Esophagus muscularis mucosa (tissue), 4 donors: ENCODE data around the gene LGR4. TPM values are rescaled to one million over a fixed set of nuclear protein-coding genes. Genes with fewer than 3 reads are reported as not detected.

Experiments
- DNase-seq: peaks from one replicate; pipeline ENCODE4 v3.0.0-alpha.2; 2017; ENCODE audit errors: extremely low spot score
- H3K27ac ChIP-seq, 4 donors: fragments of 200-600 bp; sonication (generic); replicated peaks in 1 of 4; 1 replicate in 3 of 4; 2 replicates in 1 of 4; pipeline ENCODE4 v1.5.1; 2016 to 2019; ENCODE audit warnings: mild to moderate bottlenecking in 1 of 4
- H3K27me3 ChIP-seq, 4 donors: fragments of 200-600 bp; sonication (generic); one replicate each; pipeline versions ENCODE4 v1.5.1 to v1.6.0; 2016 to 2019
- H3K36me3 ChIP-seq, 4 donors: fragments of 200-600 bp; sonication (generic); one replicate each; pipeline ENCODE4 v1.5.1; 2016 to 2019
- H3K4me1 ChIP-seq, 4 donors: fragments of 200-600 bp; sonication (generic); one replicate each; pipeline ENCODE4 v1.5.1; 2016 to 2019
- H3K4me3 ChIP-seq, 4 donors: fragments of 200-600 bp; sonication (generic); 1 replicate in 2 of 4; 2 replicates in 2 of 4; pipeline ENCODE4 v1.5.1; 2016 to 2019; ENCODE audit warnings: mild to moderate bottlenecking in 4 of 4, moderate library complexity in 1 of 4
- H3K9me3 ChIP-seq, 4 donors: fragments of 200-600 bp; sonication (generic); 1 replicate in 3 of 4; 2 replicates in 1 of 4; pipeline ENCODE4 v1.5.1; 2016 to 2019
- CTCF ChIP-seq, 3 experiments: fragments of 200-600 bp in 2 of 3; fragments of 450-650 bp in 1 of 3; sonication (generic) in 2 of 3; IDR thresholded peaks; one replicate each; pipeline ENCODE4 v1.5.1; 2017 to 2019; ENCODE audit warnings: antibody characterized with exemption in 3 of 3, mild to moderate bottlenecking in 2 of 3, moderate library complexity in 1 of 3
- EP300 ChIP-seq: sonication (generic); formaldehyde crosslinking; IDR thresholded peaks from one replicate; pipeline ENCODE4 v1.6.1; 2017; ENCODE audit warnings: antibody characterized with exemption
- POLR2A ChIP-seq: fragments of 450-650 bp; IDR thresholded peaks from one replicate; pipeline ENCODE4 v1.6.1; 2017; ENCODE audit warnings: antibody characterized with exemption, moderate library complexity, mild to moderate bottlenecking, low read depth
- POLR2AphosphoS5 ChIP-seq, 2 donors: sonication (generic); formaldehyde crosslinking; IDR thresholded peaks; one replicate each; pipeline ENCODE4 v1.6.1; 2017; ENCODE audit warnings: antibody characterized with exemption in 2 of 2
- WGBS: methylation state at CpG from one replicate; pipeline ENCODE4 v1.1.5; 2018; 5-methylcytosine and 5-hydroxymethylcytosine counted together
- intact Hi-C: fragments of 100-400 bp; cut with DNase I; formaldehyde crosslinking; loops from one replicate; pipeline ENCODE4 v1.15.1; 2023
- total RNA-seq, 4 donors: library from RNA; depleted of rRNA; stranded (reverse); fragments of >200 nt; gene quantifications; one replicate each; pipeline versions ENCODE4 v1.1.0 to v1.2.1, GENCODE V29; 2016

The LGR4 gene
- total RNA-seq, 4 donors from 2014 or later, result 24.9 to 37.6 (median 27.6) TPM

- no peaks in the 10 kb centered on the region for H3K4me1 ChIP-seq
- no peaks in the 10 kb centered on the region for H3K9me3 ChIP-seq
- intact Hi-C loops, result no loop called here
- DNase-seq, result no peak
- no peaks in the 10 kb centered on the region for H3K27me3 ChIP-seq
- peaks cover 0 to 42% (median 34%) of the 10 kb centered on the region in 4 donors for H3K36me3 ChIP-seq
- TF ChIP-seq POLR2A (no peak), EP300 (no peak), POLR2AphosphoS5 (IDR thresholded peaks at IDR 0.05) (no peak), CTCF (IDR thresholded peaks at IDR 0.05) (no peak)
- no peak overlapping the region for H3K4me3 ChIP-seq
- no peak overlapping the region for H3K27ac ChIP-seq
- WGBS, result 91% methylated on average over 5 of the region's 5 CpGs
These were observed 16.5 kb upstream of the LGR4 start for GRCh38 chr11:27489092-27489491.

- intact Hi-C loops, result loop anchor here (2.0 kb wide), 1 partner anchor 303 kb away; no protein-coding TSS in a partner anchor
- Histone ChIP-seq H3K4me1 (no peaks in the 10 kb centered on the region), H3K27me3 (no peaks in the 10 kb centered on the region), H3K27ac (no peak overlapping the region), H3K9me3 (no peaks in the 10 kb centered on the region), H3K4me3 (no peak overlapping the region), H3K36me3 (peaks cover 0 to 34% (median 26%) of the 10 kb centered on the region in 4 donors)
- 89% methylated on average over 6 of the region's 6 CpGs for WGBS
- TF ChIP-seq EP300 (no peak), POLR2AphosphoS5 (IDR thresholded peaks at IDR 0.05) (no peak), POLR2A (no peak), CTCF (IDR thresholded peaks at IDR 0.05) (no peak)
- DNase-seq, result no peak
These were observed 15.1 kb upstream of the LGR4 start for GRCh38 chr11:27487706-27488105.

- H3K27ac ChIP-seq, result no peak overlapping the region
- no peak overlapping the region for H3K4me3 ChIP-seq
- TF ChIP-seq POLR2AphosphoS5 (IDR thresholded peaks at IDR 0.05), result no peak
- TF ChIP-seq CTCF (IDR thresholded peaks at IDR 0.05), result peak; percentile 80 to 94 (median 86)
- TF ChIP-seq EP300, result no peak
- H3K4me1 ChIP-seq, result no peaks in the 10 kb centered on the region
- H3K36me3 ChIP-seq, result peaks cover 0 to 23% (median 16%) of the 10 kb centered on the region in 4 donors
- no peaks in the 10 kb centered on the region for H3K9me3 ChIP-seq
- DNase-seq, result no peak
- intact Hi-C loops, result loop anchor here (2.0 kb wide), 1 partner anchor 301 kb away; no protein-coding TSS in a partner anchor
- WGBS, result 48% methylated on average over 4 of the region's 4 CpGs
- no peaks in the 10 kb centered on the region for H3K27me3 ChIP-seq
These were observed 13.6 kb upstream of the LGR4 start for GRCh38 chr11:27485930-27486773.

GRCh38 chr11:27482793-27483192 is 10.2 kb upstream of the LGR4 start:
- Histone ChIP-seq H3K36me3 (no peaks in the 10 kb centered on the region), H3K9me3 (no peaks in the 10 kb centered on the region), H3K4me1 (no peaks in the 10 kb centered on the region), H3K4me3 (no peak overlapping the region), H3K27ac (no peak overlapping the region), H3K27me3 (no peaks in the 10 kb centered on the region)
- intact Hi-C loops, result no loop called here
- 80% methylated on average over 2 of the region's 2 CpGs for WGBS
- no peak for TF ChIP-seq POLR2AphosphoS5 (IDR thresholded peaks at IDR 0.05)
- TF ChIP-seq CTCF (IDR thresholded peaks at IDR 0.05), result no peak
- TF ChIP-seq EP300, result no peak
- no peak for TF ChIP-seq POLR2A
- DNase-seq, result no peak
